Measurements from ENCODE around the gene RGS3. TPM values are rescaled to one million over a fixed set of nuclear protein-coding genes. Genes with fewer than 3 reads are reported as not detected.

Gene RGS3
- total RNA-seq, 1 donor from 2014 or later: 187 TPM

DNA sequence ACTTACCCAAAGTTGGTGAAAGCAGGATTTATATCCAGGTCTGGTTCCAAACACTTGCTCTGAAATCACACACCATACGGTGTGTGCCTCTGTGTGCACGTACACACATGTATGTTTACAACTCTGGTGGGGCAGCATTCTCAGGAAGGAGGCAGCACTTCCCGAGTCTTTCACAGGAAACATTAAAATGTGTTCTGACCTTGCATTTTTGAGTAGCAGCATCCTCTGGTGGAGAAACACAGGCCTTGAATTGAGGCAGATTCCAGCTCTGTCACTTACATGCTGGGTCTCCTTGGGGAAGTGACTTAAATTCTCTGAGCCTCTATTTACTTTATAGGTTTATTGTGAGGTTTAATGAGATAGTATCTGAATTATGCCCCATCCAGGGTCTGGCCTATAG, 126.4 kb downstream of the RGS3 start:
- Histone ChIP-seq H3K4me3 (peak overlapping the region; percentile 33), H3K36me3 (peaks cover 14% of the 10 kb centered on the region), H3K27ac (replicated peaks) (peak overlapping the region; percentile 94), H3K27me3 (ENCODE audit: low read depth) (no peaks in the 10 kb centered on the region), H3K9me3 (replicated peaks) (no peaks in the 10 kb centered on the region), H3K4me1 (peaks cover 97% of the 10 kb centered on the region)
- intact Hi-C loops (cut with micrococcal nuclease): loop anchor here (5.0 kb wide), 1 partner anchor 143 kb away; no protein-coding TSS in a partner anchor
- no peak for DNase-seq
- TF ChIP-seq, protein P1, sequence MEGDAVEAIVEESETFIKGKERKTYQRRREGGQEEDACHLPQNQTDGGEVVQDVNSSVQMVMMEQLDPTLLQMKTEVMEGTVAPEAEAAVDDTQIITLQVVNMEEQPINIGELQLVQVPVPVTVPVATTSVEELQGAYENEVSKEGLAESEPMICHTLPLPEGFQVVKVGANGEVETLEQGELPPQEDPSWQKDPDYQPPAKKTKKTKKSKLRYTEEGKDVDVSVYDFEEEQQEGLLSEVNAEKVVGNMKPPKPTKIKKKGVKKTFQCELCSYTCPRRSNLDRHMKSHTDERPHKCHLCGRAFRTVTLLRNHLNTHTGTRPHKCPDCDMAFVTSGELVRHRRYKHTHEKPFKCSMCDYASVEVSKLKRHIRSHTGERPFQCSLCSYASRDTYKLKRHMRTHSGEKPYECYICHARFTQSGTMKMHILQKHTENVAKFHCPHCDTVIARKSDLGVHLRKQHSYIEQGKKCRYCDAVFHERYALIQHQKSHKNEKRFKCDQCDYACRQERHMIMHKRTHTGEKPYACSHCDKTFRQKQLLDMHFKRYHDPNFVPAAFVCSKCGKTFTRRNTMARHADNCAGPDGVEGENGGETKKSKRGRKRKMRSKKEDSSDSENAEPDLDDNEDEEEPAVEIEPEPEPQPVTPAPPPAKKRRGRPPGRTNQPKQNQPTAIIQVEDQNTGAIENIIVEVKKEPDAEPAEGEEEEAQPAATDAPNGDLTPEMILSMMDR (IDR thresholded peaks at IDR 0.05; ENCODE audit: borderline replicate concordance): peak; percentile 69

DNA sequence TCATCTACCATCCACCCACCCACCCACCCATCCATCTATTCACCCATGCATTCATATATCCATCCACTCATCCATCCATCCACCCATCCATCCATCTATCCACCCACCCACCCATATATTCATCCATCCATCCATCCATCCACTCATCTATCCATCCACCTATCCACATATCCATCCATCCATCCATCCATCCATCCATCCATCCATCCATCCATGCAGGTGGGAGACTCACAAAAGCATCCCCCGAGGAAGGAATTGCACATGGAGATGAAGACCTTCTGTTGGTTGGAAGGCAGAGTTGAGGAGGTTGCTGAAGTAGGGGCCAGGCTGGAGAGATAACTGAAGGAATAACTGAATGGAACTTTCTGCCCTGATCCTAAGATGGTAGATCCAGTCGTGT, 126.9 kb downstream of the RGS3 start:
- H3K4me1 ChIP-seq: peaks cover 97% of the 10 kb centered on the region
- H3K9me3 ChIP-seq (replicated peaks): no peaks in the 10 kb centered on the region
- H3K27ac ChIP-seq (replicated peaks): peak overlapping the region; percentile 94
- no peak for DNase-seq
- H3K27me3 ChIP-seq (ENCODE audit: low read depth): no peaks in the 10 kb centered on the region
- peaks cover 11% of the 10 kb centered on the region for H3K36me3 ChIP-seq
- no peak overlapping the region for H3K4me3 ChIP-seq
- TF ChIP-seq, protein P1 (IDR thresholded peaks at IDR 0.05; ENCODE audit: borderline replicate concordance): no peak
- intact Hi-C loops (cut with micrococcal nuclease): no loop called here

DNA sequence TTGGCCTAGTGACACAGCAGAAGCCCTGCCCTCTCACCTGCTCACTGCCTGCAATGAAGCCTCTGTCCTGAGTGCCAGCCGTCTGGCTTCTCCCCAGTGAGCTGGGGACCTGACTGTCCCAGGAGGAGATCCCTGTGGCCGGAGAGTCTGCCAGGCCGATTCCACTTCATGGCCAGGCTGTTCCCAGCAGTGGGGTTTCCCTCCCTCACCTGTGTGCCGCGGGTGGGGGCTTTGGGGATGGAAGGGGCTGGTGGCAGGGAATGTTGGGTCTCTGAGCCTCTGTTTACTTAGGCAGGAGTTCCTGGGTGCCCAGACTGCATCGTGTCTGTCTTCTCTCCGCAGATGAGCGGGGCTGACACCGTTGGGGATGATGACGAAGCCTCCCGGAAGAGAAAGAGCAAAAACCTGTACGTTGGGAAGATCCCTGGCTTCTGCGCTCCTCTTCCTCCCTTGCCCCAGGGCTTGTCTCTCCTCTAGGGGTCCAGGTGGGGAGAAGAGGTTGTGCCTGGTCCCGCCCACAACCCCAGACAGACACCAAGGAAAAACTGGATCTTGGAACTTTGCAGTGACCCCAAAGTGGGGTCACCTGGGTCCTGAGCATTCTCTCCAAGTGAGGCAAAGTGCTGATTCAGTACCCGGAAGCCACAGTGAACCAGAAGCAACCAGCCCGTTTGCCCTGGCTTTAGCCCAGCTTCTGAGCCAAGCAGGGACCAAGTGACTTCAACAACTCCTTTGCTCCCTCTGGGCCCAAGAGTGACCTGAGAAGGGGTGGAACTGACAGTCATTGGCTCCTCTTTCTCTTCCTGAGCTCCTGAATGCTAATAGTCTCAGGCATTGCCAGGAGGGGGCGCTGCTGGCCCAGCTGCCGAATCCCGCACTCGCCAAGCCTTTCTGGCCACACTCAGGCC, 127.7 kb downstream of the RGS3 start:
- peak; percentile 85 for DNase-seq
- Histone ChIP-seq H3K36me3 (peaks cover 11% of the 10 kb centered on the region), H3K27me3 (ENCODE audit: low read depth) (no peaks in the 10 kb centered on the region), H3K4me1 (peaks cover 97% of the 10 kb centered on the region), H3K9me3 (replicated peaks) (no peaks in the 10 kb centered on the region), H3K4me3 (no peak overlapping the region), H3K27ac (replicated peaks) (peak overlapping the region; percentile 94)
- intact Hi-C loops (cut with micrococcal nuclease): loop anchor here (1.0 kb wide), 1 partner anchor 64 kb away; no protein-coding TSS in a partner anchor
- TF ChIP-seq, protein P1 (IDR thresholded peaks at IDR 0.05; ENCODE audit: borderline replicate concordance): peak; percentile 96

DNA sequence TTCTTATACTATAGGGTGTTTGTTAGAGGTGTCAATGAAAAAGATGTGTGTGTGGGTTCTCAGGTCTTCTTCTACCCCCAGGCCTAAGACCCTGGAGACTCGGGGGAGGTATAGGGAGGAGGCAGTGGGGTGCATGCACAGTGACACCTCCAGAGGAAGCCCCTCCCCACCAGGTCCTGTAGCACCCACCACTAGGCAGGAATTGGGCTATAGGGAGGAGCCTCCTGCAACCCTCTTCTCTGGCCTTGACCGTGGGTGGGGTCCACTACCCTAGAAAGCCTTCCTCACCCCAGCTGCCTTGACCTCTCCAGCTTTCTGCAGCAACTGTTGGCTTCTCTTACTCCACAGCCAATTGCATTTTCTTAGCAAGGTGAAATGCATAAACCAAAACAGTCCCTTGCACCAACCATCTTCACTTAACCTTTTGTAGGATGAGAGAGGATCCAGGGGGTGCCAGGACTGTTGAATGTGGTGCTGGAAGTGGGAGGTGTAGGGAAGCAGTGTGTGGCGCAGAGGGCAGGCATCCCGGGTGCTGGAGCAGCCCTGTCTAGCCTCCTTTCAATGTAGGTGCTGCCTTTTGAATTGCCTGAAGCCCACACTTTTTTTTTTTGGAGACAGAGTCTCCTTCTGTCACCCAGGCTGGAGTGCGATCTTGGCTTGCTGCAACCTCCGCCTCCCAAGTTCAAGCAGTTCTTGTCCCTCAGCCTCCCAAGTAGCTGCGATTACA, 128.5 kb downstream of the RGS3 start:
- H3K36me3 ChIP-seq: peaks cover 18% of the 10 kb centered on the region
- TF ChIP-seq, protein P1 (IDR thresholded peaks at IDR 0.05; ENCODE audit: borderline replicate concordance): no peak
- H3K4me3 ChIP-seq: no peak overlapping the region
- DNase-seq: no peak
- intact Hi-C loops (cut with micrococcal nuclease): loop anchor here (1.0 kb wide), 1 partner anchor 63 kb away; no protein-coding TSS in a partner anchor
- H3K4me1 ChIP-seq: peaks cover 97% of the 10 kb centered on the region
- H3K27ac ChIP-seq (replicated peaks): peak overlapping the region; percentile 94
- H3K27me3 ChIP-seq (ENCODE audit: low read depth): no peaks in the 10 kb centered on the region
- H3K9me3 ChIP-seq (replicated peaks): no peaks in the 10 kb centered on the region

DNA sequence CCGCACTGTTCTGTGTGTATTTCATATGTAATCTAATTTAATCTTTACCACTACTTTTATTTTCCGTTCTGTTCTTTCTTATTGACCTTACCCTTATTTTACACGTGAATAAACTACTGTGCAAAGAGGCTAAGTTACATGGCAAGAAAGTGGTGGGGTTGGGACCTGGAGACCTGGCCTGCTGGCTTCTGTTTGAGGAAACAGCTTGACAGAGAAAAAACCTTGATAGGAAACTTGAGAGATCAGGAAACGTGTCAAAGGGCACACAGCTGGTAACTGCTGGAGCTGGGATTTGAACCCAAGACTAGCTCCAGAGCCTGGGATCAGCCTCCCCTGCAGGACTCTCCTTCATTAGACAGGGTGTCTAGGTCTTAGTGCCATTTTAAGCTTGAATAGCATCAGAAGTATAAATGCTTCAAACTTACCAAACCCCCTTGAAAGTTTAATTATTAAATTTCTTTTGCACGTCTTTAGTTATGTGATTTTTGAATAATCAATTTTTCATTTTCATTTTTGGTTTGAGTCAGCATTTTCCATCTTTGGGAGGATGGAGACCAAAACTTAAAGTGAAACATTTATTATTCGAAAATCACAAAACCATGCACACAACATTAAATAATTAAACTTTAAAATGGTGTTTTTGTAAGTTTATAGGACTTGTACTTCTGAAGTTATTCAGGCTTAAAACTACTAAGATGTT, 129.5 kb downstream of the RGS3 start:
- TF ChIP-seq, protein P1 (IDR thresholded peaks at IDR 0.05; ENCODE audit: borderline replicate concordance): no peak
- no peak for DNase-seq
- H3K4me3 ChIP-seq: peak overlapping the region; percentile 82
- H3K36me3 ChIP-seq: peaks cover 28% of the 10 kb centered on the region
- H3K27me3 ChIP-seq (ENCODE audit: low read depth): no peaks in the 10 kb centered on the region
- no peaks in the 10 kb centered on the region for H3K9me3 ChIP-seq (replicated peaks)
- intact Hi-C loops (cut with micrococcal nuclease): no loop called here
- peaks cover 97% of the 10 kb centered on the region for H3K4me1 ChIP-seq
- H3K27ac ChIP-seq (replicated peaks): peak overlapping the region; percentile 94

All from left ventricle myocardium inferior (tissue), 1 donor.